ENCODE measurements around the gene EPHA8.

Gene EPHA8

GRCh38 chr1:22562584-22563583, at the start of gene EPHA8:
TSS of gene EPHA8 (plus strand) at chr1:22563489. CDS start at chr1:22563636, 147 bp downstream.
- in situ Hi-C loops (cut with HindIII; ENCODE audit: low sequenced_read_pairs): no loop called here

DNA sequence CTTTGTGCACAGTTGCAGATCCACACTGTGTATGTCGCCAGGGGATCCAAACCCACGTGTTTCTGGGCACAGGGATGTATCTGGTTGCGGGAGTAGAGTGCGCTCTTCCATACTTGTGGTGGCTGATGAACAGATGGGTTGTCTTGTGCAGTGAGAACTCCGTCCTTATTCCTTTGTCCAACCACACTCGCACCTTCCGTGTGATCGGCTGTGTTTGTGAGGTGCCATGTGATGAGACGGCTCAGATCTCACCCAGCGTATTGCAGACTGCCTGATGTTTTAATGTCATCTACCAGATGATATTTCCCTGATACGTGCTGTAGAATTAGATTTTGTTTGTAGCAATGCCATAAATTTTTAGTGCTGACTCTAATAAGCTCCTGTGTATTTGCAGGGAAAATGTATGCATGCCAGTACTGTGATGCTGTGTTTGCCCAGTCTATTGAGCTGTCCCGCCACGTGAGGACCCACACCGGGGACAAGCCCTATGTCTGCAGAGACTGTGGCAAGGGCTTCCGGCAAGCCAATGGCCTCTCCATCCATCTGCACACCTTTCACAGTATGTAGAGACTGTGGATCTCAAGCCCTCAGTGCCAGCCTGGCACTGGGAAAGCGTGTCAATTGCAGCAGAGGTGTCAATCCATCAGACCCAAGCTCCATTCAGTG, 46.2 kb upstream of the EPHA8 start:
- in situ Hi-C loops (cut with HindIII; ENCODE audit: low sequenced_read_pairs): no loop called here

DNA sequence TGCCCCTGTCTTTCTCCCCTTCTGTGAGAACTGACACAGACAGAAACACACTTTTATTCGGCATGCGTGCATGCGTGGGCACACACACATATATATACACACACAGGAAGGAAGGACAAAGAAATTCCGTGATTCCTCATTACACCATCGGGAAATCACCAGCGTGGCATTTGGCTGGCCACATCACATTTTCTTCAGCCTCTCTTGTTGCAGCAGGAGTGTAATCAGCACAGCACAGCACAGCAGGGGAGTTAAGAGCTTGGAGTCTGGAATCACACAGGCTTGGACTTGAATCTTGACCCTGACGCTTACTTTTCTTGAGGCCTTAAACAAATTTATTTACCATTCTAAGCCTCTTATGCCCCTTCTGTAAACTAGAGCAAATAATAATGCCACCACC, 45.3 kb upstream of the EPHA8 start:
- in situ Hi-C loops (cut with HindIII; ENCODE audit: low sequenced_read_pairs): no loop called here

GRCh38 chr1:22518379-22518778, 44.9 kb upstream of the EPHA8 start:
- in situ Hi-C loops (cut with HindIII; ENCODE audit: low sequenced_read_pairs): no loop called here

- in situ Hi-C loops (cut with HindIII; ENCODE audit: low sequenced_read_pairs): no loop called here
Observed at GRCh38 chr1:22520871-22521270, 42.4 kb upstream of the EPHA8 start.

GRCh38 chr1:22521692-22522091, 41.6 kb upstream of the EPHA8 start:
- in situ Hi-C loops (cut with HindIII; ENCODE audit: low sequenced_read_pairs): no loop called here

DNA sequence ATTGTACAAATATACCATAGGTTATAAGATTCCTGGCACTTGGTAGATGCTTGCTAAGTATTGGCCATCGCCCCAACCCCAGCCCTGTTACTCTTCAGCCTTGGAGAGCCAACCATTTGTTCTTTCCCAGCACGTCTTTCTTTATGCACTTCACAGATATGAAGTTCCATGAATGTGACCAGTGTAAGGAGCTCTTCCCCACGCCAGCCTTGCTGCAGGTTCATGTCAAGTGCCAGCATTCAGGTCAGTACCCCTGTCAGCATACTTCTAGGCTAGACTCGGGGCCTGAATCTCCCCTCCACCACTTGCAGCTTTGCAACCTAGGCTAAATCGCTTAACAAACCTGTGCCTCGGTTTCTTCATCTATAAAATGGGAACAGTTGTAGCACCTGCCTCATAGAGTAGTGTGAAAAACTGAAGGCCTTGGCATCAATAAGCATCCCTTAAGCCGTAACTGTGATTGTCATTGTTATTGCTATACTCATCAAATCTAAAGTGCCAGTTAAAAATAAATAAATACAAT, 41.0 kb upstream of the EPHA8 start:
- in situ Hi-C loops (cut with HindIII; ENCODE audit: low sequenced_read_pairs): no loop called here

GRCh38 chr1:22524481-22524880, 38.8 kb upstream of the EPHA8 start:
- in situ Hi-C loops (cut with HindIII; ENCODE audit: low sequenced_read_pairs): no loop called here

DNA sequence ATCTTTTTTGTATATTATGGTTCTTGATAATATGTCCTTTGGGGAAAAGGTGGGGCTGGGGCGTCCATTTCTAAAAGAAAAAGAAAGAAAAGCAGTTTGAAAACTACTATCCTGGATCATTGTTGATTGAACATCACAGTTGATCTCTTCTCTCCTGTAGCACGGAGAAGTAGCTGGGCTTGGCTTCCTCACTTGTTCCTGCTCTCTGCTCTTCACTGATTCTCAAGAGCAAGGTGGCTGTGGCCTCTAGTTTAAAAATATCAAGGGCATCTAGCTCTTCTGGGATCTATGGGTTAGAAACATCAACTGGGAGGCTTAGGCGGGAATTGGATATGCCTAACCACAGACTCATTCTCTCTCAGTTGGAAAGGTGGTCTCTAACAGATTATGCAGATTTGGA, 38.1 kb upstream of the EPHA8 start:
- in situ Hi-C loops (cut with HindIII; ENCODE audit: low sequenced_read_pairs): no loop called here

DNA sequence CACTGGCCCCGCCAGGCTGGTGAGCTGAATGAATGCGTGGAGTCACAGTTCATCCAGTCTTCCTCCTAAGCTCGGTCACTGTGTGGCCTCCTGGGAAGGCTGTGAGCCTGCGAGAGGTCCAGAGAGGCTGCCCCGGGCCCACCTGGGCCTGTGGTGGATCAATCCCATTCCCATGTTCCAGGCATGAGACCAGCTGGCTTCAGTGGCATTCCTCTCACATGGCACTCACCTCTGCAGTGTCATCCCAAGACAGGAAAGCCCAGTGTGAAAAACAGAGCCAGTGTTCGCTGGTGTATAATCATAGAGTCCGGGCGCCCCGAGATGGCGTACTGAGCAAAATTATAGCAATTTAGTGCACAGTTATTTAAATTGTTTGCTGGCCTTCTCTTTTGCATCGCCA, 37.6 kb upstream of the EPHA8 start:
- in situ Hi-C loops (cut with HindIII; ENCODE audit: low sequenced_read_pairs): no loop called here

DNA sequence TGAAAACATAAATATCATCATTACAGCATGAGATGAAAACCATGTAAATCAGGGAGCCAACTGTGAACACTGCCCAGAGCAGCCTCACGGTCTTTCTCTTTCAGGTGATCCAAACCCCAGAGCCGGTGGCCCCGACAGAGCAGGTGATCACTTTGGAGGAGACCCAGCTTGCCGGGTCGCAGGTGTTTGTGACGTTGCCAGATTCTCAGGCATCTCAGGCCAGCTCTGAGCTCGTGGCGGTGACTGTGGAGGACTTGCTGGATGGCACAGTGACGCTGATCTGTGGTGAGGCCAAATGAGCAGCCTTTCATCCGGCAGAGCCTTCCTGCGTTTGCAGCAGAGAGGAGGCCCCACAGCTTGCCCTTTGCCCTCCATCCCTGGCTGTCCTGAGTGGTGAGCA, 37.2 kb upstream of the EPHA8 start:
- in situ Hi-C loops (cut with HindIII; ENCODE audit: low sequenced_read_pairs): no loop called here

- in situ Hi-C loops (cut with HindIII; ENCODE audit: low sequenced_read_pairs): no loop called here
Observed at GRCh38 chr1:22526677-22527076, 36.6 kb upstream of the EPHA8 start.

GRCh38 chr1:22527122-22527521, 36.2 kb upstream of the EPHA8 start:
- in situ Hi-C loops (cut with HindIII; ENCODE audit: low sequenced_read_pairs): no loop called here

GRCh38 chr1:22527555-22528296, 35.6 kb upstream of the EPHA8 start:
- in situ Hi-C loops (cut with HindIII; ENCODE audit: low sequenced_read_pairs): no loop called here

GRCh38 chr1:22528451-22528850, 34.8 kb upstream of the EPHA8 start:
- in situ Hi-C loops (cut with HindIII; ENCODE audit: low sequenced_read_pairs): no loop called here

- in situ Hi-C loops (cut with HindIII; ENCODE audit: low sequenced_read_pairs): no loop called here
Observed at GRCh38 chr1:22529901-22530621, 33.2 kb upstream of the EPHA8 start.

DNA sequence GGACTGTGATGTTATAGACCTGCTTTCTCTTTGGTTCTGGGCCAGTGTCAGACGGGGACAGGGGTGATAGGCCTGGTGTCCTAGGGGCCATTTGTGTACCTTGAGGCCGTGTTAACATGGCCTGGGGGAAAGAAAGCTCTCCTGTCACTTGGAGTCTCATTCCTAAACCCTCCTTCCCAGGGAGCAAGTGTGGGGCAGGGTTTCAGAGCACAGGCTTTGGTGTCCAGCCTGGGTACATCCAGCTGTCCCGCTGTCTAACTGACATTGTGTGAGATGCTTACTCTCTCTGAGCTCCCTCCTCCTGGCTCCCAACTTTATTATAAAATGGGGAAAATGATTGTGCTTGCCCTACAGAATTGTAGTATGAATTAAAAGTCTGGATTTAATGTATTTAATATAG, 32.6 kb upstream of the EPHA8 start:
- in situ Hi-C loops (cut with HindIII; ENCODE audit: low sequenced_read_pairs): no loop called here

DNA sequence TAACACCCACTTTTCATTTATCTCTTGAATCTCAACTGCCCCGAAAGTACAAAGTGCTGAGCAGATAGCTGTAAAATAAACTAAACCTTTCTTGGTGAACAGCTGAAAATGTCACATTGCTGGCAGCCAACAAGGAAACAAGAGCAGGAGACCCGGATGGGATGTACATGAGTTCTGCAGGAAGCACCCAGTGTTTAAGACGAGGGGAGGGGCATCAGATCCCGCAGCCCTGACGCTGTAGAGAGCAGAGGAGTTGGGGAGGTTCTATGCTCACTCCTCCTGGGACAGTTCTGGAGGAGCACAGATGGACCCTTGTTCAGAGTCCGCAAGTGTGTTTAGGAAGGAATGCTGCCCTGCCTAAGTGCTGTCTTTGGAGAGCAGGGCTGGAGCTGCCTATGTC, 32.0 kb upstream of the EPHA8 start:
- in situ Hi-C loops (cut with HindIII; ENCODE audit: low sequenced_read_pairs): no loop called here

DNA sequence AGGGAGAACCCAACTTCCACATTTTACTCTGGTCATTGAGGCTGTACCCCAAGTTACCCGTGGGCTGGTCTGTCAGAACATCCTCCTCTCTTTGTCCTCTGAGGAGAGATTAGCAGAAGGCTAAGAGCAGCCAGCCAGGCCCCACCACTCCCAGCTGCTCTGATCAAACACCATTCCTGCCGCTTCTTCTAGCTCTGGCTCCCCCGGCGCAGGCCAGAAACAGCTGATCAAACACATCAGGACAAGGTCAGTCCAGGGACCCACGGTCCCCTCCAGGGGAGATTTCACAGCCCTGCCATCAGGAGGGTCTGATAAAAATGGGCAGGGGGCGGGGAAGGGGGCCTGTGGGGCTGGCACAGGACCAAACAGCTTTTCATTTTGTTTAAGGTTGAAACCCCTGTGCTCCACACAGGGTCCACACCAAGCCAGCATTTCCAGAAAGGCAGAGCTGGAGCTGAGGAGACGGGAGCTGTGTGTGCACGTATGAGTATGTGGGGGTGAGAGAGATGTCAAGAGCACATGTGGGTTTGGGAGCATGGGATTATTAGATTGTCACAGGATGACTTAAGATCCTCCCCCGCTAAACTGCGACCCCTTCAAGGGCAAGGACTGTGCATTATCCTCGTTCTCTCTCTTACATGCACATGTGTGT, 29.9 kb upstream of the EPHA8 start:
- in situ Hi-C loops (cut with HindIII; ENCODE audit: low sequenced_read_pairs): no loop called here

- in situ Hi-C loops (cut with HindIII; ENCODE audit: low sequenced_read_pairs): no loop called here
Observed at GRCh38 chr1:22534951-22535350, 28.3 kb upstream of the EPHA8 start.
